Small intestine (tissue), 7 donors: Measurements from ENCODE around the gene TMEM114. TPM values are rescaled to one million over a fixed set of nuclear protein-coding genes. Genes with fewer than 3 reads are reported as not detected.

ENCODE experiments used
- DNase-seq, 2 donors: peaks; one replicate each; pipeline versions ENCODE4 v3.0.0 to v3.0.0-alpha.2; 2013
- FAIRE-seq: peaks from 2 replicates; lab custom pipeline; 2012; peaks lifted over from hg19 to GRCh38; lab: Jason Lieb, UNC
- H3K27ac ChIP-seq, 3 donors: one replicate each; pipeline ENCODE4 v1.5.1; 2013; ENCODE audit warnings: low read length in 2 of 3, mild to moderate bottlenecking in 2 of 3, control low read depth in 1 of 3, inconsistent platforms in 1 of 3, low read depth in 1 of 3, moderate library complexity in 1 of 3
- H3K27me3 ChIP-seq, 3 donors: one replicate each; pipeline ENCODE4 v1.6.1; 2013; ENCODE audit warnings: low read length in 3 of 3, inconsistent platforms in 1 of 3; ENCODE audit not compliant: control insufficient read depth in 3 of 3, insufficient read depth in 3 of 3
- H3K36me3 ChIP-seq, 3 donors: one replicate each; pipeline ENCODE4 v1.6.1; 2013; ENCODE audit warnings: low read length in 3 of 3, inconsistent platforms in 1 of 3, low read depth in 1 of 3, mild to moderate bottlenecking in 1 of 3, moderate library complexity in 1 of 3; ENCODE audit not compliant: control insufficient read depth in 3 of 3, insufficient read depth in 2 of 3
- H3K4me1 ChIP-seq, 3 donors: one replicate each; pipeline ENCODE4 v1.6.1; 2013; ENCODE audit warnings: low read length in 2 of 3, inconsistent platforms in 1 of 3, low read depth in 1 of 3, mild to moderate bottlenecking in 1 of 3, moderate library complexity in 1 of 3; ENCODE audit not compliant: control insufficient read depth in 3 of 3, insufficient read depth in 2 of 3
- H3K4me3 ChIP-seq, 3 donors: one replicate each; pipeline ENCODE4 v1.5.1; 2013; ENCODE audit warnings: low read length in 3 of 3, control low read depth in 1 of 3, inconsistent platforms in 1 of 3, low read depth in 1 of 3, mild to moderate bottlenecking in 1 of 3, moderate library complexity in 1 of 3
- H3K9me3 ChIP-seq, 2 donors: one replicate each; pipeline ENCODE4 v1.6.1; 2013; ENCODE audit warnings: low read depth in 1 of 2, low read length in 1 of 2; ENCODE audit not compliant: control insufficient read depth in 2 of 2, insufficient read depth in 1 of 2
- WGBS, 3 donors: extraction: QIAGEN DNeasy Blood & Tissue Kit; methylation state at CpG; one replicate each; pipeline ENCODE4 v1.1.7; 2013; 5-methylcytosine and 5-hydroxymethylcytosine counted together
- polyA plus RNA-seq, 4 donors: library from polyadenylated mRNA; stranded (reverse) in 3 of 4; unstranded in 1 of 4; fragments of 200-250 nt in 3 of 4; fragments of 120-200 nt in 1 of 4; gene quantifications; one replicate each; pipeline versions ENCODE4 v1.2.1 to v1.2.3, GENCODE V29; 2013
- donor health status: healthy with polysubstance abuse.
- donor health status: control.
- donor health status: control.
- donor health status: Bipolar disorder and iron deficiency.
- donor health status: healthy.

The TMEM114 gene
- polyA plus RNA-seq, 4 donors = not detected

- no peak for DNase-seq
- peaks cover 0 to 2% (median 0%) of the 10 kb centered on the region in 3 donors for H3K27me3 ChIP-seq
- FAIRE-seq = no peak
- peaks cover 0 to 13% (median 2%) of the 10 kb centered on the region in 3 donors for H3K4me1 ChIP-seq
- H3K36me3 ChIP-seq = no peaks in the 10 kb centered on the region
- H3K27ac ChIP-seq = no peak overlapping the region
- no peaks in the 10 kb centered on the region for H3K9me3 ChIP-seq
- 37 to 42% (median 39%) methylated on average over 11 of the region's 11 CpGs for WGBS, 3 donors
- no peak overlapping the region for H3K4me3 ChIP-seq
These were observed 37.7 kb downstream of the TMEM114 start for GRCh38 chr16:8552487-8553221.

GRCh38 chr16:8551388-8552332, 38.7 kb downstream of the TMEM114 start:
- Histone ChIP-seq H3K36me3 (no peaks in the 10 kb centered on the region), H3K9me3 (no peaks in the 10 kb centered on the region), H3K27me3 (peaks cover 0 to 2% (median 0%) of the 10 kb centered on the region in 3 donors), H3K27ac (no peak overlapping the region), H3K4me3 (no peak overlapping the region), H3K4me1 (peaks cover 0 to 16% (median 3%) of the 10 kb centered on the region in 3 donors)
- WGBS, 3 donors = 88 to 94% (median 91%) methylated on average over 3 of the region's 3 CpGs
- FAIRE-seq = no peak
- DNase-seq = no peak

DNA sequence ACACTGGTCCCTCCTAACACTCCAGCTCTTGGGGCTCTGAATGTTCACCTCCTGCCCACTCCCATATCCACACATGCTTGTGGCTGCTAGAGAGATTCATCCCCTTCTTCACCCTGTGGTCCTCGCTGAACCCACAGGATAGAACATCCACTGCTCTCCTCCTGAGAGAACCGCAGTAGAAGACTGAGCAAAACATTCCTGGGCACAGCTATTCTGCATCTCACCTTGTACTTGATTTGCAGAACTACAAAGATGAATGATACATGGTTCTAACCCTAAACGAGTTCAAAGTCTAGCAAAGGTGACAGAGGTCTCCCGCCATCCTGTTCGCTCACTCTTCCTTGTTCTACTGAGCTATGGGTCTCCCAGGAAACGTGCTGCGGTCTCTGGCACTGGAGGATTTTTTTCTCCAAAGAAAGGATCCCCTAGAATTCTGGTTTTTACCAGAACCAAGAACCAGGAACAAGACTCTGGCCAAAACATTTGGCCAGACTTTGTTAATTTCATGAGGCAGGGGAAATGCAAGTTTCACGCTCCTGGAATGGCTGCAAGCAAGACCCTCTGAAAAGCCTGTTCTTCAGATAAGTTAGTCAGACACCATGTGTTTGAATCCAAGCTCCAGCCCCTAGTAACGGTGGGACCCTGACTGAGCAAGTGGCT, 39.5 kb downstream of the TMEM114 start:
- 47 to 61% (median 49%) methylated on average over 9 of the region's 9 CpGs for WGBS, 3 donors
- Histone ChIP-seq H3K4me3 (no peak overlapping the region), H3K36me3 (no peaks in the 10 kb centered on the region), H3K4me1 (peaks cover 2 to 22% (median 3%) of the 10 kb centered on the region in 3 donors), H3K27ac (no peak overlapping the region), H3K27me3 (peaks cover 0 to 2% (median 0%) of the 10 kb centered on the region in 3 donors), H3K9me3 (no peaks in the 10 kb centered on the region)
- FAIRE-seq (no peak), DNase-seq (peak in 1 of 2 donors; percentile 42)

GRCh38 chr16:8549843-8550412, 40.4 kb downstream of the TMEM114 start:
- Histone ChIP-seq H3K36me3 (no peaks in the 10 kb centered on the region), H3K9me3 (no peaks in the 10 kb centered on the region), H3K4me1 (peaks cover 2 to 23% (median 3%) of the 10 kb centered on the region in 3 donors), H3K27ac (no peak overlapping the region), H3K4me3 (no peak overlapping the region), H3K27me3 (peaks cover 0 to 2% (median 0%) of the 10 kb centered on the region in 3 donors)
- DNase-seq (no peak), FAIRE-seq (no peak)
- WGBS, 3 donors = 78 to 81% (median 80%) methylated on average over 8 of the region's 8 CpGs

DNA sequence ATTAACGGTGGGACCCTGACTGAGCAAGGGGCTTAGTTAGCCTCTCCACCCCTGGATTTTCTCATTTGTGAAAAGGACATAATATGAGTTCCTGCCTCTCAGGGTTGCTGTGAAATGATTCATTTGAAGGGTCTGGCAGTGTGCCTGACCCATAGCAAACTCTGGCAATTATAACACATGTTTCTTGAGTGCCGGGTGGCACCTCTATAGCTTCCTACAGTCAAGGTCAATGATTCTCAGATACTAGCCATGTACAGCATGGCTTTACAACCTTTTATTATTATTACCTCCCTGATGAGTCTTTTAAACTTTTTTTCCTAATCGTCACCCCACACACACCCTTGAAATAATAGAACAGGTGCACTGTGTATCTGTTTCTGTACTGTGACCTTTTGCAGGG, 42.1 kb downstream of the TMEM114 start:
- Histone ChIP-seq H3K36me3 (no peaks in the 10 kb centered on the region), H3K27ac (peak overlapping the region in 2 of 3 donors; percentile 45 to 46), H3K27me3 (peaks cover 0 to 4% (median 0%) of the 10 kb centered on the region in 3 donors), H3K4me3 (no peak overlapping the region), H3K9me3 (no peaks in the 10 kb centered on the region), H3K4me1 (peaks cover 2 to 27% (median 3%) of the 10 kb centered on the region in 3 donors)
- DNase-seq = peak; percentile 54 to 87
- FAIRE-seq = no peak
- WGBS, 3 donors = 17 to 58% (median 28%) methylated on average over 3 of the region's 3 CpGs

- no peaks in the 10 kb centered on the region for H3K9me3 ChIP-seq
- FAIRE-seq (no peak), DNase-seq (no peak)
- peak overlapping the region in 2 of 3 donors; percentile 45 to 46 for H3K27ac ChIP-seq
- WGBS, 3 donors = 20 to 52% (median 35%) methylated on average over 8 of the region's 8 CpGs
- H3K4me1 ChIP-seq = peaks cover 2 to 27% (median 3%) of the 10 kb centered on the region in 3 donors
- H3K4me3 ChIP-seq = no peak overlapping the region
- H3K27me3 ChIP-seq = peaks cover 0 to 4% (median 0%) of the 10 kb centered on the region in 3 donors
- no peaks in the 10 kb centered on the region for H3K36me3 ChIP-seq
These were observed 42.5 kb downstream of the TMEM114 start for GRCh38 chr16:8547762-8548161.

GRCh38 chr16:8544406-8544805, 45.9 kb downstream of the TMEM114 start:
- H3K27ac ChIP-seq = peak overlapping the region in 1 of 3 donors; percentile 30
- H3K4me1 ChIP-seq = peaks cover 1 to 25% (median 2%) of the 10 kb centered on the region in 3 donors
- DNase-seq (peak in 1 of 2 donors; percentile 64), FAIRE-seq (no peak)
- H3K9me3 ChIP-seq = no peaks in the 10 kb centered on the region
- H3K27me3 ChIP-seq = peaks cover 0 to 3% (median 0%) of the 10 kb centered on the region in 3 donors
- H3K4me3 ChIP-seq = no peak overlapping the region
- H3K36me3 ChIP-seq = no peaks in the 10 kb centered on the region
- 46 to 63% (median 52%) methylated on average over 5 of the region's 5 CpGs for WGBS, 3 donors
